ENCODE data around the gene LCORL. TPM values are rescaled to one million over a fixed set of nuclear protein-coding genes. Genes with fewer than 3 reads are reported as not detected.

The LCORL gene
- total RNA-seq, 1 experiment from 2014 or later: 18.0 TPM

- Histone ChIP-seq H2AFZ (ENCODE audit: low read depth, low read length, poor library complexity, severe bottlenecking) (no peak overlapping the region), H3K27me3 (ENCODE audit: insufficient read depth, low read length) (no peaks in the 10 kb centered on the region), H3K27ac (ENCODE audit: low read depth, low read length) (peak overlapping the region; percentile 86), H3K4me3 (replicated peaks in 1 of 2; ENCODE audit: low read depth in 1 of 2, low read length in 2 of 2) (peak overlapping the region; percentile 77 to 79), H3K4me1 (ENCODE audit: control insufficient read depth in 1 of 2, insufficient read depth in 2 of 2, low read length in 2 of 2) (peaks cover 6 to 19% of the 10 kb centered on the region in 2 experiments; a peak in 3 of 4 replicates), H3K4me2 (ENCODE audit: low read length) (peak overlapping the region; percentile 93), H3K9me3 (ENCODE audit: control insufficient read depth in 1 of 2, insufficient read depth in 1 of 2, low read depth in 1 of 2, low read length in 2 of 2) (no peaks in the 10 kb centered on the region), H3K36me3 (ENCODE audit: control insufficient read depth in 1 of 2, insufficient read depth in 2 of 2, low read length in 2 of 2) (no peaks in the 10 kb centered on the region), H4K20me1 (ENCODE audit: insufficient read depth) (0 out of 2 replicates have a peak, but pooled peaks cover 3% of the 10 kb centered on the region), H3K9ac (ENCODE audit: low read length) (peak overlapping the region; percentile 86), H3K9me2 (ENCODE audit: insufficient read depth) (no peaks in the 10 kb centered on the region), H3K79me2 (ENCODE audit: insufficient read depth, low read length) (peaks cover 49% of the 10 kb centered on the region)
- ATAC-seq (peak; percentile 39), DNase-seq (ENCODE audit: low read depth, low spot score) (peak; percentile 45)
- no TSS peak for BruUV-seq (replicated peaks)
- intact Hi-C loops (cut with micrococcal nuclease): loop anchor here (2.0 kb wide), 1 partner anchor 210 kb away; the partner anchor contains the start of genes DCAF16 and NCAPG
- ChIA-PET POLR2A (no interaction called here), CTCF (interaction anchor here (1.0 kb wide), 1 partner anchor 22 kb away, joined by 3 read pairs; no protein-coding TSS in a partner anchor), RAD21 (ENCODE audit: low non-redundant PET in 1 of 2, low total read pairs in 2 of 2, uncharacterized antibody in 2 of 2, unreplicated experiment in 2 of 2) (no interaction called here)
- TF ChIP-seq EZH2 (IDR thresholded peaks at IDR 0.05) (no peak), ZNF274 (IDR thresholded peaks at IDR 0.05; ENCODE audit: low read depth, low read length) (no peak), JUND (IDR thresholded peaks at IDR 0.05) (no peak), YY1 (IDR thresholded peaks at IDR 0.05; ENCODE audit: extremely low read depth, insufficient replicate concordance, low read depth, low read length) (no peak), POLR2AphosphoS5 (IDR thresholded peaks at IDR 0.05; ENCODE audit: low read depth, low read length) (no peak), TCF7L2 (IDR thresholded peaks at IDR 0.05; ENCODE audit: borderline replicate concordance, extremely low read depth, insufficient read depth, insufficient read length) (peak; percentile 41), ZFX (IDR thresholded peaks at IDR 0.05) (0 out of 2 replicates have a peak, but pooled peaks have one; percentile 12), SIN3A (IDR thresholded peaks at IDR 0.05; ENCODE audit: low read depth) (no peak), SP1 (IDR thresholded peaks at IDR 0.05; ENCODE audit: low read depth) (peak; percentile 40)
Observed at GRCh38 chr4:18020671-18021469, 685 bp downstream of the LCORL start.

All from HCT116 (cell line).